ENCODE results near the gene TMED4.
A peak's percentile ranks its signal among the peaks of the same experiment; 100 is the strongest.

GRCh38 chr7:44534501-44534900, 47.5 kb downstream of the TMED4 start:
- TF ChIP-seq, protein P1, sequence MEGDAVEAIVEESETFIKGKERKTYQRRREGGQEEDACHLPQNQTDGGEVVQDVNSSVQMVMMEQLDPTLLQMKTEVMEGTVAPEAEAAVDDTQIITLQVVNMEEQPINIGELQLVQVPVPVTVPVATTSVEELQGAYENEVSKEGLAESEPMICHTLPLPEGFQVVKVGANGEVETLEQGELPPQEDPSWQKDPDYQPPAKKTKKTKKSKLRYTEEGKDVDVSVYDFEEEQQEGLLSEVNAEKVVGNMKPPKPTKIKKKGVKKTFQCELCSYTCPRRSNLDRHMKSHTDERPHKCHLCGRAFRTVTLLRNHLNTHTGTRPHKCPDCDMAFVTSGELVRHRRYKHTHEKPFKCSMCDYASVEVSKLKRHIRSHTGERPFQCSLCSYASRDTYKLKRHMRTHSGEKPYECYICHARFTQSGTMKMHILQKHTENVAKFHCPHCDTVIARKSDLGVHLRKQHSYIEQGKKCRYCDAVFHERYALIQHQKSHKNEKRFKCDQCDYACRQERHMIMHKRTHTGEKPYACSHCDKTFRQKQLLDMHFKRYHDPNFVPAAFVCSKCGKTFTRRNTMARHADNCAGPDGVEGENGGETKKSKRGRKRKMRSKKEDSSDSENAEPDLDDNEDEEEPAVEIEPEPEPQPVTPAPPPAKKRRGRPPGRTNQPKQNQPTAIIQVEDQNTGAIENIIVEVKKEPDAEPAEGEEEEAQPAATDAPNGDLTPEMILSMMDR (IDR thresholded peaks at IDR 0.05 in 2 of 3, conservative IDR thresholded peaks at IDR 0.05 in 1 of 3; ENCODE audit: control insufficient read depth in 2 of 3, extremely low read depth in 1 of 3, insufficient read depth in 1 of 3, low read depth in 3 of 3, low read length in 3 of 3) = peak; percentile 61 to 89 (median 78)
- TF ChIP-seq, protein P2, sequence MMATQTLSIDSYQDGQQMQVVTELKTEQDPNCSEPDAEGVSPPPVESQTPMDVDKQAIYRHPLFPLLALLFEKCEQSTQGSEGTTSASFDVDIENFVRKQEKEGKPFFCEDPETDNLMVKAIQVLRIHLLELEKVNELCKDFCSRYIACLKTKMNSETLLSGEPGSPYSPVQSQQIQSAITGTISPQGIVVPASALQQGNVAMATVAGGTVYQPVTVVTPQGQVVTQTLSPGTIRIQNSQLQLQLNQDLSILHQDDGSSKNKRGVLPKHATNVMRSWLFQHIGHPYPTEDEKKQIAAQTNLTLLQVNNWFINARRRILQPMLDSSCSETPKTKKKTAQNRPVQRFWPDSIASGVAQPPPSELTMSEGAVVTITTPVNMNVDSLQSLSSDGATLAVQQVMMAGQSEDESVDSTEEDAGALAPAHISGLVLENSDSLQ (IDR thresholded peaks at IDR 0.05) = no peak
- no peak for TF ChIP-seq EZH2 (IDR thresholded peaks at IDR 0.05; ENCODE audit: borderline replicate concordance, control insufficient read depth, low read depth, low read length)
